TTC549 (cell line): Measurements from ENCODE around the gene THEMIS.

Experiments
- FAIRE-seq: peaks from 2 replicates; lab custom pipeline; 2012; peaks lifted over from hg19 to GRCh38; lab: Jason Lieb, UNC

Gene THEMIS

DNA sequence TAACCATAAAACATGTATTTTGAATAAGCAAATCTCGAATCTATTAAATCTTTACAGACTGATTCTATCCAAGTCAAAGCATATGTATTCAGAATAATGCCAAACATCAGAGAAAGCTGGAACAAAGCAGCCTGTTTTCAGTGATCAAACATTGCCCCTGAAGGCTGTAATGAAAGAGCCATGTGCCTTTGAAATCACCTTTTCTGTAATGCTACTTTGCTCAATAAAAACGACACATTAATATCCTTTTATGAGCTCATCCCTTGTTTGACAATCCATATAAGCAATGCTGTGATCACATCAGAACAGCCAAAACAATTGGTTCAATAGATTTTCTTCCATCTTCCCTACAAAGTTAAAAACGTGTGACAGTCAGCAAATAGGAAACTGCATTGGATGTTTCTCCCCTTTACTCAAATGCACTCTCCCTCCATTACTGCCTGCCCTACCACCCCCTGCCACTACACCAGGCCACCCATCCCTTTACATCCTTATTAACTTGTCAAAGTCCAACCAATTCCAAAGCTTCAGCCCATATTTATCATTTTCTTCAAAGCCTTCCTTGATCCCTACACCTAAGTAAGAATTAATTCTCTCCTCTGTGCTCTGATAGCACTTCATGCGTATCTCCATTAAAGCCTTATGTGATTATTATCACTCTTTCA, 42.0 kb downstream of the THEMIS start:
- no peak for FAIRE-seq

DNA sequence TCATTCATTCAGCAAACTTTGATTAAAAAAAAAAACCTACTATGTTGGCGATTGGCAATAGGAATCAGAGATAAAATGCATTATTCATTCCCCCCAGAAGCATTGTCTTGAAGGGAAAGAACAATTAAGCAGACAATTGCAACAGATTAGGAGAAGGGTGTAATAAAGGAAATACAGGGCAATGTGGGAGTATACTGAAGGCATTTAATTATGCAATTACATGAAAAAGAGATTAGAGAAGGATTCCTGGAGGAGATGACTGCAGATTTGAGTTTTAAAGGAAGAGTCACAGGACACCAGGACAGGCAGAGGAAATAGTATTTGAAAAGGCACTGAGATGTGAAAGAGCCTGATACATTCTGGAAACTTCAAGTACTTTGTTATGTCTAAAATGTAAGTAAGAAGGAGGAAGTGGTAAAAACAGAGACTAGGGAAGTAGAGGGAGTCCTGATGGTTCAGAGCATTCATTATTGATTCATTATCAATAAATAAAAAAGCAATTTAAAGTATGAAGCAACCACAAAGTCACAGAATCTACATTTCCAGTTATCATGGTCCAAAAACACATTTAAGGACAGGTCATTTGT, 43.7 kb downstream of the THEMIS start:
- FAIRE-seq = no peak

DNA sequence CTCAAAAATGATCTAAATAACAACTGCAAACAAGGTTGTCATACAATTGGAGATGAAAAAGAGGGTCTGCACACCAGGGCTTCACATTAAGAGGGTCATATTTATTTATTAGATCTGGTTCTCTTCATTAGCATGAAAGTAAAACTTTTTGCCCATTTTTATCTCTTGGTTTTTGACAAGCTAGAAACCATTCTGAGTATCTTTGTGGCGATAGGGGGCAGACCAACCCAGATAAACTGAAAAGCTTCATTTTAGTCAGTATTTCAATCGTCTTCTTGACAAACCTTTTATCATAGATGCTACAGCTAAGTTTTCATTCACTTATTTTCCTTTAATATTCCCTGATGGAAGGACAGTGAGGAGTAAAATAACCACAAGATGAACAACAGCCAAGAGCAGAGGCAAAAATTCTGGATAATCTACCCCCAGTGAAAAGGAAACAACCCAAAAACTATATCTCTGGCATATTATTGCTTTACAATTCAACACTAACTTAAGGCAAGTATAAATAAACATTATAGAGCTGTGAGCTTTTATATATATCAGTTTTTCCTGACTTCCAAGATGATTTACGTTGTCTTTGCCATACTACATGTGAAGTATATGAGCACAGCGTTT, 45.2 kb downstream of the THEMIS start:
- no peak for FAIRE-seq

- no peak for FAIRE-seq
Observed at GRCh38 chr6:127854009-127854408, 46.8 kb downstream of the THEMIS start.

- FAIRE-seq = no peak
Observed at GRCh38 chr6:127851197-127851596, 49.7 kb downstream of the THEMIS start.

DNA sequence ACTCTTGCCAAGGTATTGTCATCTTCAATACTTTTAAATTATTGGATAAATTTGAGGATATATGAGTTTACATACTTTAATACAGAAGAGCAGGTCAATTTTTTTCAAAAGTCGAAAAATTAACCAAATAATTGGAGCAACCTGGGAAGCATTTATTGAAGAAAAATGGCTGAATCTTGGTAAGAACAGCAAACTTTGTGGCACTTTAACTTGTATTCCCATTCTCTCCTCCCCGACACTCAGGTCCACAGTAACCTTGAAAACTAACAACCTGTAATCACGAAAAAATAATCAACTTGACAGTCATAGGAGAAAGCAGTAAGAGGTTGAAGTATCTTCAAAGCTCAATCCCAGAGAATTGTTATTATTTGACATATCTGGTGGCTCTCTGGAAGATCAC, 55.6 kb downstream of the THEMIS start:
- no peak for FAIRE-seq

DNA sequence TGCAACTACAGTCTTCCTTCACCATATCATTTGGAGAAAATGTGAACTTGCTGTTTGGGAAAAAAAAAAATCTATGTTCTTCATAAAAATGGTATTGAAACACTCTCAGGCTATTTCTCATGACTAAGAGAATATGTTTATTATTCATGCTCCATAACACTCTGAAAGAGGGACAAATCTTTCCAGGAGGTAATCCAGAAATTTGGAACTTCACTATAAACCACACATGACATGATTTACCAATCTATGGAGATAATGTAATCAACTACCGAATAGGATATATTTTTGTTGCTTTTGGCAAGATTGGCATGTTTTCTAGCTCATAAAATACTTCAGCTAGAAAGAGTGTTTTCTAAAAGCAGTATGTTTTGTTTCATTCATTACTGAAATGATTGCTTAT, 56.3 kb downstream of the THEMIS start:
- FAIRE-seq = no peak

GRCh38 chr6:127843582-127843981, 57.3 kb downstream of the THEMIS start:
- no peak for FAIRE-seq

DNA sequence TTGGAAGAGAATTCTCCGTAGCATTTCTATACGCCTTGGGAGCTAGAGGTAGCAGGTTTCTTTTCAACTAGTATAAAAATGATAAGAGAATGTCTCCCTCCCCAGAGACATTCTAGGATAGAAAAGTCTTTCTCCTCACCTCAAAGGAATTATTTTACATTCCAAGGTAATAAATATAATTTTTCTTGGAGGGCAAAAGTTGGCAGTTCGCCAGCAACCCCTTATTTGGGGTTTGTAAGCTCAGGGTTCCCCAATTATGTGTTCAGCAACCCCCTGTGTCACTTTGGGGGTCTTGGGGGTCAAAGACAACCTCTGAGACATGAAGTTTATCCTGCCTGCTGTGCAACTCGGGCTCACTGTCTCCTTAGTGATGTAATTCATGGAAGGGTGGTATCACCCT, 58.3 kb downstream of the THEMIS start:
- FAIRE-seq = no peak

GRCh38 chr6:127841811-127842210, 59.0 kb downstream of the THEMIS start:
- FAIRE-seq = no peak

GRCh38 chr6:127834136-127834535, 66.7 kb downstream of the THEMIS start:
- FAIRE-seq = no peak

DNA sequence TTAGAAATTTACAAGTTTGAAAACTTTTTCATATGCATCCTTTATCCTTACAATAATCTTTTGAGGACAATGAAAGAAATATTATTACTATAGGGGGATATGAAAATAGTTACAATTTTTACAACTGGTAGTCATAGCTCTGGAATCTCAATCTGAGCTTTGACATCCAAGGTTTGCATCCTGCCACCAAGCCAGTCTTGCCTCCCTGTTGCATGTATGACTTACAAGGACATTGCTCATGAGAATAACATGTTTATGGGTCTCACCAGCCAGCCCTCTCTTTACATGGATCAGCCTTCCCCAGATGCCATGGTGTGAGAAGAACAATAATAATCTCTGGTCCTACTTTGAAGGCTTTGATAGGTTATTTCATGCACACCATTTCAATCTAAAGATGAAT, 67.5 kb downstream of the THEMIS start:
- no peak for FAIRE-seq

GRCh38 chr6:127832381-127832780, 68.5 kb downstream of the THEMIS start:
- FAIRE-seq = no peak

DNA sequence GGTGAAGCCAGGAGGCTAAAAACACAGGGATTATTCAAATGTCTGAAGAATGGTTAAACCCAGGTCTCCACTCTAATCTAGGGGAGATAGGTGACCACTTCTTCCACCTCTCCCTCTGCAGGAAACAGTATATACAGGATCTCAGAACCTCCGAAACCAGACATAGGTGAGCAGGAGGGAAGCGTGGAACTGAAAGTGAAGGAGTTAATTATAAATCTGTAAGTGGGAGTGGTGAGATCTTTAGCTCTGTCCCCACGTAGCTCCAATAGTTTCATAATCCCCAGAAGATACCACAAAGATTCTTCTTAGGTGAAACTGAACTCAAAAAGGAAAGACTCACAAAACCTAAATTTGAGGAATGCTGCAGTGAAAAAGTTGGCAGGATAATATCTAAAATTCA, 76.8 kb downstream of the THEMIS start:
- no peak for FAIRE-seq

- no peak for FAIRE-seq
Observed at GRCh38 chr6:127821431-127821830, 79.4 kb downstream of the THEMIS start.

DNA sequence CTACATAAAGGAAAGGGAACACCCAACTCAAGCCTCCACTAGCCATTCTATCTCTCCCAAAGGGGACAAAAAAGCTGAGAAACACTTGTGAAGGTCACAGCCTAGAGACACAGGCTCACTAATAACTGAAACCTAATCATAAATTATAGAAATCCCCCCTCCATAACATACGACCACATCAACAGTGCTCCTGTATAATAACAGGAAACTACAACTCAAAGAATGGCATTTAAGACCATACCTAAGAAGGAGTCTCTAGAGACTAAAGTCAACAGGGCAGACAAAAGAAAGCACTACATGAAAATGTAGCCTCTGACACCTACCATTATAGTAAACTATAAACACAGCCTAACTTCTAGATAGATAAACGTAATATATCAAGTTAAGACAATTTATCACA, 82.7 kb downstream of the THEMIS start:
- FAIRE-seq = no peak

- no peak for FAIRE-seq
Observed at GRCh38 chr6:127816643-127817042, 84.2 kb downstream of the THEMIS start.

GRCh38 chr6:127813699-127814027, 87.2 kb downstream of the THEMIS start:
- FAIRE-seq = no peak

- no peak for FAIRE-seq
Observed at GRCh38 chr6:127812985-127813698, 87.7 kb downstream of the THEMIS start.

DNA sequence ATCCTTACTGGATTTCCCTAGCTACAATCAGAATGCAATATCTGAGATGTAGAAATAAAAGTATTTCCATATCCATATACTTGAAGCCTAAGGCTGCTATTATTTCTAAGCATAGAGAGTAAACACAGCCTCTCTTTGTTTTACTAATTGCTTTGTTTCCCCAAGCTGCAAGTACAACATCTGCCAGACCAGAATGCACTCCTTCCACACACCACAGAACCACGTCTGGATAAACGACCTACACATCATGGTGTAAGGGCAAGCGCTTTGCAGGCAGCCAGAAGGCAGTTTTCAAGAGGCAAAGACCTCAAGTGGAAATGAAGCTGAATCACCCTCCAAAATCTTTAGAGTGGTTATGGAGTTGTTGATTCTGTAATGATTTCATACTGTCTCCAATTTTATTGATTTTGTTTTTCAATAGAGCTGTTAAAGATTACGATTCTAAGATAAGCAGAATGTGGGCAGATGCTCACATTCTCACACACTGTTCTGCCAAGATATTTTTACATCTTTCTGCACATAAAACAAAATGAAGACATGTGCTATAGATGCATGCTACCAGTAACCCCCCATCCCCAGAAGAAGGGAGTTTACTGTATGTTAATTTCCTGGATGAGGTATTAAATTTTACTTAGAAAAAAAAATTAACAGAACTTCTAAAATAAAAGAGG, 88.8 kb downstream of the THEMIS start:
- no peak for FAIRE-seq

DNA sequence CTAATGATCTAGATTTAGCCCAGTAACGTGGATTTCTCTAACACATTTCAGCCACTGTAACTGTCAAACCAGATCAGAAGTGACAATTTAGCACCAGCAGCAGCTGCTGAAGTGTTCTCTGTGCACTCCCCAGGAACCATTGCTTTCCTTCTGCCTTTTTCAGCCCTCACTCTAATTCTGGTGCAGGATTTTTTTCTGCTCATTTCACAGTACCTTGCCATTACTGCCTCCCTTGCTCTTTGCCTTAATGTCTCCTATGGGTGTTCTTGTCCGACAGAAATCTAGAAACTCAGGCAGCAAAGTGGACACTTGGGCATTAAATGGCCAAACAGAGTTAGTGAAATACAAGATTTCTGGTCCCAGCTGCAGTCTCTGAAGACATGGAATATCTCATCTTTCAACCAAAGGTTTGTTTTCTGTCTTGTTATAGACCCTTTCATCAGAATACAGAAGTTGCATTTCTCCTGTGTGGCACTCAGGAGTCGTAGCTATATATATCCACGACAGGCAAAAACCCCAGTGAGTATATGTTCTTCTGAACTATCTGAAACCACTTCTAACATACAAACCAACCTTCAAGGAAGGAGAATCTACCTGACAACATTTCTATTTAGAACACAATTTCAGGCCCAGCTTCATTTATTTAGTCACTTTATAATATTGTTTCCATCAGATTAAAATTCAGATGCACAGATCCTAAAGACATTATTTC, 92.9 kb downstream of the THEMIS start:
- no peak for FAIRE-seq

- FAIRE-seq = no peak
Observed at GRCh38 chr6:127796713-127797112, 104.1 kb downstream of the THEMIS start.
